Right hindlimb (tissue), 1 donor: ENCODE data around the gene GNLY.
A peak's percentile ranks its signal among the peaks of the same experiment; 100 is the strongest.
"Not testable (repeated sequence)": the region's sequence is repeated elsewhere in the genome, so short reads cannot be mapped to it uniquely, and the experiment has no call there.

ENCODE experiments used
- DNase-seq: peaks from one replicate; pipeline ENCODE4 v3.0.0-alpha.2; 2018

GNLY gene

DNA sequence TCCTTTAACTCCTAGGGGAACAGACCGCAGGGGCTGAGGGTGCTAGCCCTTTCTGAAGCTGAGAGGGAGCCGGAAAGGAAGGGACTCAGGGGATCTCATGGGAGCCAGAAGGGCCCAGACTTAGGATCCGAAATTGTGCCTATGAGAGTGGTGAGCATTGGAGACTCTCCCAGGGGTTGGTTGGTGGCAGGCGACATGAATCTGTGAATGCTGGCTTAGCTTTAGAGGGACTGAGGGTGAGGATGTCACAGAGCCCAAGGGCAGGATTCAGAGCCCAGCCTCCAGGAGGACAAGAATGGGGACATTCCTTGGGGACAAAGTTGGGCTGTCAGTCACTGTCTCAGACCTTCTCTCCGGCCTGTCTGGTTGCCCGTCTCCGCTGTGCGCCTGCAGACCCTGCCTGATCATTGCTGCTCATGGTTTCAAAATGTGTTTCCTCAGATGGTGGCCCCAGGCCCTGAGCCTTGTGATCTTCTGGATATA is 17.5 kb downstream of the GNLY start:
- no peak for DNase-seq

DNA sequence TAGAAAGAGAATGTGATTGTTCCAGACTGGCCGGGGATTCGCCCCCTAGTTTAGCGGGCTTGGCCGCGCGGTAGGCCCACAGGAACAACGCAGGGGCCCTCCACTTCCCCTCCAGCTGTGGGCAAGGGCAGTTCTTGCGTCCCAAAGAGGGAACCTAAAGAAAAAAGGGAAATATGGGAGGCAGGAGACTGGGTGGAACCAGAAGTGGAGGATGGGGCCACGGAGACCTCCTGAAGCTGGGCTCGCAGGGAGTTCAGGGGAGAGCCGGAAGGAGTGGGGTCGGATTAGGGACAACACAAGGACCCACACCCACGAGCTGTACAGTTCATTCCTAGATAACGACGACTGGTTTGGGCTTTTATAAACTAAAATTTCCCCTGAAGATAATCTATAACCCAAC is 18.2 kb downstream of the GNLY start:
- DNase-seq = no peak

DNA sequence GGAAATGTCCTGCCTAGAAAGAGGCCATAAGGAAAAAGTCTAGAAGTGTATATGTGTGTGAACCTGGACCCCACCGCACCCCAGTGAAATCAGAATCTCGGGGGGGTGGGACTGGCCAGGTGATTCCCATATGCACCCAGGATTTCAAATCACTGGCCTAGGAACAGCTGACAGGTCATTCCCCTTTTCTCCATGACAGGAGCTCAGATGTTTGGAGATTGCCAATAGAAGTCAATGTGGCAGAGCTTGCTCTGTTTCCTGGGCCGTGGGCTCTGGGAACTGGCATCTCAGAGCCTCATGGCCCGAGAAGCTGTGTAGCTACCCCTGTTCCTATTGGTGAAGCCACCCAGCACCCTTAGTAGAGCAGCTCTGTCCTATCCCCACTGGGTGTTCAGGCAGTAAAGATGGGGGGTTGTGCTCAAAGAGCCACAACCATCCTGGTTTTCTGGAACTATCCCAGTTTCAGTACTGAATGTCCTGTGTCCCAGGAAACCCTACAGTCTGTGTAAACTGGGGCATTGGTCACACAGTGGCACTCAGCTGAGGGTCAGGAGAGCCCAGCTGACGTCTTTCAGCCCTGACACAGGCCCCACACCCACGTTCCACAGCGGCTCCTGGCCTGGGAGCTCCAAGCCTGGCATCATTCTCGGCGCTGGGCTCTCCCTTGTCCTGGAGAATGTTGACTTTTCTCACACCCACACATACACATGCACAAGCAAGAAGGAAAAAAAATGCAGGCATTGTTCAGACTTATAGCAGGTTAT is 18.9 kb downstream of the GNLY start:
- no peak for DNase-seq

DNA sequence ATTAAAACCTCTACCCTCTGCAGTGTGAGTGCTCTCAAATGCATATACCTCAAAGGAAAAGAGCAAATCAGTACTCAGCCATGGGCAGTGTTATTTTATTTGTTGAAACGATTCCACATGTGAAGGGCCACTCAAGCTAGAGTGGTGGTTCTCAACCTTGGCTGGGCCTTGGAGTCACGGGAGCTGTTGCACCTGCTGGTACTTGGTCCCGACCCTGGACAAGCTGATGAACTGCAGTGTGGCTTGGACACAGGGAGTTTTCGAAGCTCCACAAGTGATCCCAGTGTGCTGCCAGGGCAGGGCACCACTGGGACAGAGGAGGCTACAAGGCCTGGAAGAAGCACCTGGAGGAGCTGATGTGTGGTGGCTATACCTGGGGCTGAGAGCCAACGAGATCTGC is 19.7 kb downstream of the GNLY start:
- DNase-seq = no peak

DNA sequence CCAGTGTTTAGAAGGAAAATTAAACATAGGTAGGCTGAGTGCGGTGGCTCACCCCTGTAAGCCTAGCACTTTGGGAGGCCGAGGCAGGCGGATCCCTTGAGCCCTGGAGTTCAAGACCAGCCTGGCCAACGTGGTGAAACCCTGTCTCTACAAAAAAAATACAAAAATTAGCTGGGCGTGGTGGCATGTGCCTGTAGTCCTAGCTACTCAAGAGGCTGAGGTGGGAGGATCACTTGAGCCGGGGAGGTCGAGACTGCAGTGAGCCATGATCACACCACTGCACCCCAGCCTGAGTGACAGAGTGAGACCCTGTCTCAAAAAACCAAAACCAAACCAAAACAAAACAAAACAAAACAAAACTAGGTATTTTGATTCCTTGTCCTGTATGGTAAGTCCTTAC is 20.3 kb downstream of the GNLY start:
- not testable (repeated sequence) for DNase-seq

DNA sequence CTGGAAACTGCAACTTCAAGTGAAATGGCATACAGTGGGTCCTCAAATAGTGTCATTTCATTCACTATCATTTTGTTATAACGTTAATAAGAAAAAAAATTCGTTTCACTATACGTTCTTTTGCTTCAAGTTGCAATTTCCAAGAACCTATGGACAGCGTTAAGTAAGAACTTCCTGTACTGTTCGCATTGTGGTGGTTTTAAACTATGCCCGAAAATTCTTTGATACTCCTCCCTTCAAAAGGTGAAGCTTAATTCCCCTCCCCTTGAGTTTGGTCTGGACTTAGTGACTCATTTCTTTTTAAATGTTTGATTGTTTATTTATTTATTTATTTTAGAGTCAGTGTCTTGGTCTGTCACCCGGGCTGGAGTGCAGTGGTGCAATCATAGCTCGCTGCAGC is 20.7 kb downstream of the GNLY start:
- DNase-seq = no peak

DNA sequence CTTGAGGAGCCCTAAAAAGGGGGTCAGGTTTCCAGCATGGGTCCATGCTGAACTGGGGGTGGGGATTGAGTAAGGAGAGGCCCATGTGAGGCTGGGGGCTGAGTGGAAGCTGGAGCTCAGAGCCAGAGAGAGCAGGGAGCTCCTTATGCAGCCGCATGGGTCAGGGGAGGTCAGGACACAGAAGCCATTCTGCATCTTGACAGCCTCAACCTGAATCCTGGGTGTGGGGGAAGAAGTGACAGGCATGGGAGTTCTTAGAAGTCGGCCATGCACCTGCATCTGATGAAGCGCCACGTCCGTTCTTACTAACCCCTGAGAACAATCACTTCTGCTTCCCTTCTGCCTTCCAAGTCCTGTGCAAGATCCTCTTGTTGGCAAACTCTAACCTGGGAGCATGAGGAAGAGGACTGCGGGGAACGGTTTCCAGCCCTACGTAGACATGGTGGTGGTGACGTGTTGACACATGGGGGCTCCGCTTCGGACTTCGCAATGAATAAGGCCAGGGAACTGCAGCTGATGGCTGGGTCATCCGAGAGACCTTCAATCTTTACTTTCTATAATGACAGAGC is 22.3 kb downstream of the GNLY start:
- DNase-seq = no peak

DNA sequence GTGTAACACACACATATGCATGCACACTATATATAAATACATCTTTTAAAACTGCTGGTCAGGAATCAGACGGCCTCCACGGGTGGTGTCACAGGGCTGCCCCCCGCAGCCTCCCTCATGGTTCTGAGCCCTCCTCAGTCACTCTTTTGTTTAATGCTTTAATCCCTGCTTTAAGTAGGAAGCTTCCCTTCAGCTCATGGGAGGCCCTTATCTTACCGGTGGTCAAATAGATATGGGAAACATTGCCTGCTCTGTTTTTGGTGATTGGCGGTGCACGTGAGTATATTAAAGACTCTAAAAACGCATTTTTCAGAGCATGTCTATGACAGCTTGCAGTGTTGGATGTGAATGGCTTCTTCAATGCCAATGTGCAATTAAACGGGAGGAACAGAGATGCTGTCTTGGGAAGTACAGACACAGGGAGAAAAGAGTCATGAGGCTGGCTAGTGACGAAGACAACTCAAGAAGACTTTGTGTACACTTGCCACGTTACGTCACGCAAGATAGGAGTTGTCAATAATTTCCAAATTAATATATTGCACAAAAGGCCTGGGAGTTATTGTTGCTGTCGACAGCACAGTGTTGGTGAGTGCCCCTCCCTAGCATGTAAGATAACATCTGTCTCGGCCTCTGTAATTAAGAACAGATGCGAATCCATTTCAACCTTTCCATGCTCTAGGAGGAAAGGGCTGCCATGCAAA is 23.3 kb downstream of the GNLY start:
- no peak for DNase-seq

DNA sequence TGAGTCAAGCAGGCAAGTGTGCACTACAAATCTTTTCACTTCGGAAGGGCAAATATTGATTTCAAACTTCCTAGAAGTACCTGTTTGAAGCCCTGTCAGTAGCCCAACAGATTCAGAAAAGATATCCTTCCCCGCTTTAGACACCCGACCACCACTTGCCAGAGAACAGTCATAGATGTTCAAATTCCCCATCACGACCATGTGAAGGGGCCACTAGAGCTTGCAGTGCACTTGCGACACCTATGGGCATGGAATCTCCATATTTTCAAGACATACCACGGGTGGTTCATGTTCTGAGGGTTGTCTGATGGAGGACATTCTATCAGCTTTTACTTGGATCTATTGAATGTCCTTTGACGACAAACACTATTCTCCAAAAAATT is 23.8 kb downstream of the GNLY start:
- no peak for DNase-seq

DNA sequence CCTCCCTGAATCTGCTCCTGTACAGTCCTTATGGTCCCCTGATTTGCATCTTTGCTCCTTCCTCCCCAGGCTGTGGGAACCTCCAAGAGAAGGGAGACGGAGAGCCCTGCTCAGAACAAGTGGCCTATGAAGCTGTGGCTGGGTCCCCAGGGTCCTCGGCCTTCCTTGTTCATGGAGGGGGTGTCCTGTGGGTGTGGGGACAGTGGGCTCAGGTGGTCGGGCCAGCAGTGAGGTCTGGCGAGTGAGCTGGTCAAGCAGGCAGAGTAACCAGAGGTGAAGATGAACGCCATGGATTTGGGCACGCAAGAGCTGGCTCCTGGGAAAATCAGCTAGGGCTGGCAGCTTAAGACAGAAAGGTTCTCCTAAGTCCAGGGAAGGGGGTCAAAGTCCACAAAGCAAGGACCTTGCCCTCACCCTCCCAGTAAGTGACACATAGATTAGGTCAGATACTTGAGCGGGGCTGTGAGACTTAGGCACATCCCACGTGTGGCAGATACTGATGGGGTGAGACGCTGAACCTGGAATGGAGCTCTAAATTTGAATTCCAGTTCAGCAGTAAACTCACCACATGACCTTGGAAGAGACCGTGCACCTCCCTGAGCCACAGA is 24.8 kb downstream of the GNLY start:
- DNase-seq = no peak

DNA sequence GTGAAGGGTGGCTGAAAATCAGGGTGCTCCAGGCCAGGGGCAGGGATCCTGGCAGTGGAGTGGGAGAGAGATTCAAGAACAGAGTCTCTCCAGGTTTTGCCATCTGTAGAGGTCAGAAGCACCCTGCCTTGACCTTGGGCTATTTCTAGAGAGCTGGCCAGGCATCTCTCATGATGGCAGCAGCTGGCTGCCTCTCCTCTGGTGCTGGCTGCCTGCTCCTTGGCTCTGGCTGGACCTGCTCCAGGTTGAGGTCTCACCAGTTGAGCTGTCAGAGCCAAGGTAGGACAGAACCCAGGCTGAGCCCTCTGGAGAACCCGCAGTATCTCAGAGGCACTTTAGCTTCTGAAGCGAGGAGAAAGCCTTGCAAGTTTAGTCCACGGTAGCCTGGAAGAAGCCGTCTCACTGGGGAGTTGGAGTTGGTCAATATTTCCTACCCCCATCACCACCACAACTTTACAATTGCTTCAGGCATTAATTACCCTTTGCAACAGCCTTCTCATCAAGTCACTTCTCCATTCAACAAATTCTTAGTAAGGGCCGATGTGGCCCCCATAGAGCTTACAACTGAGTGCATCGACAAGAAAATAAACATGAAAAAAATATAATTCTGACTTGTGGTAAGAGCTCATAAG is 25.6 kb downstream of the GNLY start:
- DNase-seq = no peak

DNA sequence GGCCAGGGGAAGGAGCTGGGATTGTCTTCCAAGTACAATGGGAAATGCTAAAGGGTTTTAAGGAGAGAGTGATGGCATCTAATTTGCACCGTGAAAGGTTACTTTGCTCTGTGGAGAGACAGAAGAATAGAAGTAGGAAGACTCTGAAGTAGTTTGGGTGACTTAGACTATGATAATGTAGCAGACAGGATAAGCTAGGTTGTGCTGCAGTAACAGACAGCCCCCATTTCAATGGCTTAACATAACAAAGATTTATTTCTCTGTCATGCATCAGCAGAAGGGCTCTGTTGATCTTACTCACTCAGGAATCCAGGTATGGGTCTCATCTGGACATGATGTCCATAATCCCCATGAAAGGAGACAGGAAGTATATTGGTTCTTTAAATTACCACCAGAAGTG is 26.4 kb downstream of the GNLY start:
- no peak for DNase-seq

DNA sequence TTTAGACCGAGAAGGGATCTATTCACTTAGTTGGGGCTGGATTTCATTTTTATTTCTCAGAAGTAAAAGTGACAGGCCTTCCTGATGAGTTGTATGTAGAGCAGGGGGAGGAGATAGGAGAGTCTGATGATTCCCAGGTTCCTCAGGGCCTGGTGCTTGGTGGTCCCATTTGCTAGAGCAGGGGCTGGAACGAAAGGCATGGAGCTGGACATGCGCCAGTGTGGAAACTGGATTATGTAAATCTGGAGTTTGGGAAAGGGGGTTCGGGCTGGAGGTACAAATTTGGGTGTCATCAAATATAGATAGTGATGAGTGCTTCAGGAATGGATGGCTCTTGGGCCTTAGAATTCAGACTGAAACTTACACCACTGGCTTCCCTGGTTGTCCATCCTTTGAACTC is 27.5 kb downstream of the GNLY start:
- DNase-seq = no peak

DNA sequence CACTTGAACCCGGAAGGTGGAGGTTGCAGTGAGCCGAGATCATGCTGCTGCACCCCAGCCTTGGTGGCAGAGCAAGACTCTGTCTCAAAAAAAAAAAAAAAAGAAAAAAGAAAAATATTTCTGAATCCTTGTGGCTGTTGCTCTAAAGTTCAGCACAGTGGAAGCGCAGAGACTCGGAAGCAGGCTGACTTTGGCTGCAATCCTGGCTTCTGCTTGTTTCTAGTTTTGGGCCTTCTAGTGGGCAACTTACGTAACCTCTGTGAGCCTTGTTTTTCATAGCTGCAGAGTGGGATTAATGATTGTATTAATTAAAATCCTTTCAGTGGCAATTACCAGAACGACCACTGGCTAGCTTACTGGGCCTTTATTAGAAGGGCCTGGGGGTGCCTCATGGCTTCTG is 28.4 kb downstream of the GNLY start:
- no peak for DNase-seq

DNA sequence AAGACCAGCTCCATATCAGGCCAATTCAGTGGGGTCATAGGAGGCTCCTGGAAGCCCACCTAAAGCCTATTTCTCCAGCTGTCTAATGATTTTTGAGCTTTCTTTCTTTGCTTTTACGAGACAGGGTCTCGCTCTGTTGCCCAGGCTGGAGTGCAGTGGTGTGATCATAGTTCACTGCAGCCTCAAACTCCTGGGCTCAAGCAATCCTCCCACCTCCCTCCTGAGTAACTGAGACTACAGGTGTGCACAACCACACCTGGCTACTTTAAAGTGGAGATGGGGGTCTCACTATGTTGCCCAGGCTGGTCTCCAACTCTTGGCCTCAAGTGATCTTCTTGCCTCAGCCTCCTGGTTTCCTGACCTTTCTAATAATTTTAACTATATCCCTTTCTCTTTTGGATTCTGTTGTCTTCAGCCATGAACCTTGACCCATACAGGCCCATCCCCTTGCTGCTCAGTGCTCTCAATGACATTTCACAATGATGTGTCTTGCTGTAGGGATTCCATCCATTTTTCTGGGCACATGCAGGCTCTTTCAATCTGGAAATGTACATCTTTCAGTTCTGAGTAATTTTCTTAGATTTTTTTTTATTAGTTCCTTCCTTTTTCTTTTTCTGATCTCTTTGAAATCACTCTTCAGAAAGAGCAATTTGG is 29.7 kb downstream of the GNLY start:
- DNase-seq = no peak

DNA sequence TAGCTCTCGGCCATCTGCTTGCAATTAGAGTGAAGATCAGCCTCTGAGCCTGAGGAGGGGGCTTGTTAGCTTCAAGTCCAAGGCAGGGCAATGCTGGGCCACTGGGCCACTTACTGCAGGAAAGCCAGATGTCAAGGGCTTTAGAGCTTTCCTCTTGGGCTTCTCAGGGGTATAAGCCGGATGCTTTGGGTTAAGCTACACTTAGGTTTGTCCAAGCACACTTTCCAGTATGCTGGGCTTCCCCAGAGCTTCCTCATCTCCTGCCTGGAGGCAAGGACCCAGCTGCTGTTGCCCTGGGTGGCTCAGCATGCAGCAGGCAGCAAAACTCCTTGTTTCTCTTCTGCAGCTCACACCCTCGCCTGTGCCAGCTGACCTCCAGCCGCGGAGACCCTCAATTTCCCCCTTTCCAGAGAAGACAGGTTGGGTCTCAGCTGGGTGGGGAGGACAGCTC is 30.6 kb downstream of the GNLY start:
- DNase-seq = no peak

DNA sequence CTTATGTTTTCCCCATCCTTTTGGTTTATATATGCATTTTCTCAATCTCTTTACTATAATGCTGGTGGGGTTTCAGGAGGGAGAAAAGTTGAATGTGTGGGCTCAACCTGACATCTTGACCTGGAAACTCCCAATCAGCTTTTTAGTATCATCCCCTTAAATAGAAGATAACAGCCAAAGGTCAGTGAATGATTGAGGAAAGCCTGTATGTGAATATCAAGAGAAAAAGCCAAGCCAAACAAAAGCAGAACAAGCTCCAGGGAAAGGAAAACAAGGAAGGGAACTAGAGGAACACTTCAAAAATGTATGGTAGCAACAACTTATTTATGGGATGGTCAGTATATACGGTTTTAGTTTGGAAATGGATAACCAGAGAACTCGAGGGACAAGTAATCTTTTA is 31.3 kb downstream of the GNLY start:
- DNase-seq = no peak

DNA sequence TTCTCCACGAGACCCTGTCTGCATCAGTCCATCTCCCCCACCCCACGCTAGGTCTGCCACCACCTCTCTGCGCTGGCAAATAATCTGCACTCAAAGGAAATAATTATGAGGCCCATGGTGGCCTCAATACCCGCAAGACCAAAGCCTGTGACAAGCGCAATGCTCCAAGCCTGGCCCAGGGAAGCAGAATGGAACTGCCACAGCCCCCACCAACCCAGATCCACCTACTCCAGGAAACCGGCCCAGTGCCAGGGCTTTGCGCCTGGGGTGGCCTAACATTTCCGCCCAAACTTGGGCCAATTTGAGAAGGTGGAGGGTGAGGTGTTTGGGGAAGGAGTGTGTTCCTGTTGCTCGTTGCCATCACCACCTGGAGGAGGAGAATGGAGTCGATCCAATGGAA is 33.6 kb downstream of the GNLY start:
- no peak for DNase-seq

DNA sequence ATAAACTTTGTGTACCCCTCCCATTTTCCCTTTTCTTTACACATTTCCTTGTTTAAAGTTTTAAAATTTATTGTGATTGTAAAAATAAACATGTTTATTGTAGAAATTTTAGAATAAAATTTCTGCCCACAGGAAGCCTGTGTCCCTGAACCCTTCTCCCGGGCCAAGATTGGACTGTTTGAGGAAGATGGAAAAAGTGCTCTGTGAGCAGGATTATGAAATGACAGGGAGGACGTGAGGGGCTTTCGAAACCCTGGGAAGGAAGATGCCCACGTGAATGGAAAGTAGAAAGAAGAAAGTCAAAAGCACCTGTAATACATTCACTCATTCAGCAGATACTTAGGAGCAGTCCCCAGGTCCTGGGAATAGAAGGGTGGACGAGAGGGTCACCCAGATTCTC is 34.2 kb downstream of the GNLY start:
- no peak for DNase-seq

DNA sequence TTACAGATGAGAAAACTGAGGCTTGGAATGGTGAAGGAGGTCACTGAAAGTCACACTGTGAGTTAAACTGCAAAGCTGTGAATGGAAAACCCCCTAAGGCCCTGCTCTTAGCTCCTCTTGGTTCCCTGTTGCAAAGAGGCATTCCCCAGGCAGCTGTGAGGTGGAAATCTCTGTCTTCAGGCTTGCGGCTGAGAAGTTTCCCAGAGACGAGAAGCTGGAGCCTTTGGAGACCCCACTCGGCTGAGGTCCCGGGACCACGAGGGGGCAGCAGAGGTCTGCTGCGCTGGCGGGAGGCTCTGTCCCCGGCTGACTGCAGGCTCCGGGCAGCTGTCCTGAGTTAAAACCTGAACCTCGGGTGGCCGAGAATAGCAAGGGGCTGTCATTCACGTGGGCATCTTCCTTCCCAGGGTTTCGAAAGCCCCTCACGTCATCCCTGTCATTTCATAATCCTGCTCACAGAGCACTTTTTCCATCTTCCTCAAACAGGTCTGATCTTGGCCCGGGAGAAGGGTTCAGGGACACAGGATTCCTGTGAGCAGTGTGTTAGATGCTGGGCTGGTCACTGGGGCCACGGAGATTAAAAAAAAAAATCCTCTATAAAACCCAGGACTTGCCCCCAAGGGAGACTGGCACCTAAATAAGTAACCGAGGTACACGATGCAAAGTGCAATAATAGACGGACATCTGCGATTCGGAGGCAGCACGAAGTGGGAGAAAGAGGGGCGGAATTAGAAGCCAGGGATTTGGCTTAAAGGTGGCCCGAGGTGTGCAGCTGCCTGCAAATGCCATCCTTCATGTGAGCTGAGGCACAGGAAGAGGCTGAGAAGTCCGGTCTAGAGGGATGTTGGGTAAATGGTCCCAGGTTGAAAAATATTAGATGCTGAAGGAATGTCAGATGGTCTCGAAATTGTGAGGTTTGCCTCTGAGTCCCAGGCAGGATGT is 35.0 kb downstream of the GNLY start:
- DNase-seq = peak; percentile 93

DNA sequence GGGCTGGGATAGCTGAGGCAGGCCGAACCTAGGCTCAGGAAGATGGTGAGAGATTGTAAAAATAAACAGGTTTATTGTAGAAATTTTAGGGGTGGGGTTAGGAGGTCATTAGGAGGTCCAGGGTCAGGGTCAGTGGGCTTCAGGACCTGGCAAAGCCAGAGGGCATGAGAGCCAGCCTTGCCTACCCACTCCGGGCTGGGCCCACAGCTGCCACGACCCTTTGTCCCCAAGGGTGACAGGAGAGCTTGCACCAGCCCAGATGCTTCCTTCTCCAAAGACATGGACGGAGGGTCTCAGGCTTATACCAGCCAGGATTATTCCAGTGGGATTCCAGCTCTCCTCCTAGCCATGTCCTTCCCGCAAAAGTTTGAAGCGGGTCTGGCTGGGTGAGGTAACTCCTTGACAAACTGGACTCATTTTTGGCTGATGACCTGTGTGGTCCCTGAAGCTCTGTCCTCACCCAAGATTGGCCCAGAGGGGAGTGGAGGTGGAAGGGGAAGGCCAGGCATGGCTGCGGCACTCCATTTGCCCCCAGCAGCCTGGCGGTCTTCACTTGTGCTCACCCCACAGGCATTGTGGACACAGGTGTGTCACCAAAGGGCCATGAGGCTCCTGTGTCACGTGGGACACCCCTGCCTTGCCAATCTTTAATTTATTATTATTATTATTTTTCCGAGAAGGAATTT is 35.8 kb downstream of the GNLY start:
- no peak for DNase-seq
